RWPE2 (cell line): ENCODE data around the gene SLC1A2.

Experiments used
- ATAC-seq: fragments of 200-7000 bp; cut with Tn5 transposase; 3 replicates; pipeline ENCODE4 v1.9.1; 2021; ENCODE audit warnings: low read depth
- DNase-seq: peaks from one replicate; pipeline ENCODE4 v3.0.0-alpha.2; 2020; ENCODE audit warnings: low spot score
- H3K27ac ChIP-seq: fragments of 450-650 bp; 2 replicates; pipeline ENCODE4 v1.5.1; 2017; ENCODE audit warnings: mild to moderate bottlenecking; ENCODE audit not compliant: poor library complexity, severe bottlenecking
- H3K27me3 ChIP-seq: fragments of 250-450 bp; sonication (Bioruptor Pico); 2 replicates; pipeline ENCODE4 v1.5.1; 2021; ENCODE audit warnings: mild to moderate bottlenecking, moderate library complexity; ENCODE audit not compliant: insufficient read depth, poor library complexity, severe bottlenecking
- H3K36me3 ChIP-seq: fragments of 250-450 bp; sonication (Bioruptor Pico); 2 replicates; pipeline ENCODE4 v1.5.1; 2020; ENCODE audit warnings: low read depth, mild to moderate bottlenecking, moderate library complexity
- H3K4me1 ChIP-seq: fragments of 250-450 bp; sonication (Bioruptor Pico); 2 replicates; pipeline ENCODE4 v1.5.1; 2021; ENCODE audit warnings: mild to moderate bottlenecking, moderate library complexity; ENCODE audit not compliant: insufficient read depth, poor library complexity, severe bottlenecking
- H3K4me3 ChIP-seq: fragments of 250-450 bp; sonication (Bioruptor Pico); 2 replicates; pipeline ENCODE4 v1.5.1; 2021; ENCODE audit warnings: mild to moderate bottlenecking, moderate library complexity; ENCODE audit not compliant: severe bottlenecking
- H3K9me3 ChIP-seq: fragments of 250-450 bp; sonication (Bioruptor Pico); 2 replicates; pipeline ENCODE4 v1.5.1; 2021; ENCODE audit warnings: mild to moderate bottlenecking, moderate library complexity; ENCODE audit not compliant: severe bottlenecking
- TF ChIP-seq, protein P1 (sequence below): fragments of 450-650 bp; IDR thresholded peaks from one replicate; pipeline ENCODE4 v1.5.1; 2017; ENCODE audit warnings: mild to moderate bottlenecking, moderate library complexity; ENCODE audit not compliant: poor library complexity, severe bottlenecking

Gene SLC1A2

DNA sequence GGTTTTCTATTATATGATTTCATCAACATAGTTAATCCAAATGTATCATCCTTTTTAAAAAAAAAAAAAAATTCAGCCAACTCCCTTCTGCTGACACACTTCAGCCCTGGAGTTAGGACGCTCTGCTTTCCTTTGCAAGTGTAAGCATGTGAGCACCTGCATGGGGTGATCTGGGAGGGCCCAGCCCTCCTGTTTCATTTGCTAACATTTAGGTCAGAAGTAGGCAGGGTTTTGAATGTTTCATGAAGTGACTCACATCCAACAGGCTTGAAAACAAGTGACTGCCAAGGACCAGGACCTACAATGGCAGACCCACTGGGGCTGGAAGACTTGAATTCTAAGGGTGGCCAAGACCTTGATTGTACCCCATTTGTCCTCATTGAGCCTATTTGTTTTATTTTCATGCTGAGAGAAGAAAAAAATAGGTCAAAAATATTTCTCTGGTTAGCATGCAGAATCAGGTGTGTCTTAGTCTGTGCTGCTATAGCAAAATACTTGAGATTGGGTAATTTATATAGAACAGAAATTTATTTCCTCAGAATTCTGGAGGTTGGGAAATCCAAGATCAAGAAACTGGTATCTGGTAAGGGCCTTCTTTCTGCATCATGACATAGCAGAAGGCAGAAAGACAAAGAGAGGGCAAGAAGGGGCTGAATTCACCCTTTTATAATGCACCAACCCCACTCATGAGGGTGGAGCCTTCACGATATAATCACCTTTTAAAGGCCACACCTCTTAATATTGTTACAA is 142.8 kb downstream of the SLC1A2 start:
- peak; percentile 100 for ATAC-seq
- no peaks in the 10 kb centered on the region for H3K27me3 ChIP-seq
- H3K4me1 ChIP-seq, result peaks cover 18% of the 10 kb centered on the region
- no peaks in the 10 kb centered on the region for H3K36me3 ChIP-seq
- H3K4me3 ChIP-seq, result no peak overlapping the region
- TF ChIP-seq, protein P1, sequence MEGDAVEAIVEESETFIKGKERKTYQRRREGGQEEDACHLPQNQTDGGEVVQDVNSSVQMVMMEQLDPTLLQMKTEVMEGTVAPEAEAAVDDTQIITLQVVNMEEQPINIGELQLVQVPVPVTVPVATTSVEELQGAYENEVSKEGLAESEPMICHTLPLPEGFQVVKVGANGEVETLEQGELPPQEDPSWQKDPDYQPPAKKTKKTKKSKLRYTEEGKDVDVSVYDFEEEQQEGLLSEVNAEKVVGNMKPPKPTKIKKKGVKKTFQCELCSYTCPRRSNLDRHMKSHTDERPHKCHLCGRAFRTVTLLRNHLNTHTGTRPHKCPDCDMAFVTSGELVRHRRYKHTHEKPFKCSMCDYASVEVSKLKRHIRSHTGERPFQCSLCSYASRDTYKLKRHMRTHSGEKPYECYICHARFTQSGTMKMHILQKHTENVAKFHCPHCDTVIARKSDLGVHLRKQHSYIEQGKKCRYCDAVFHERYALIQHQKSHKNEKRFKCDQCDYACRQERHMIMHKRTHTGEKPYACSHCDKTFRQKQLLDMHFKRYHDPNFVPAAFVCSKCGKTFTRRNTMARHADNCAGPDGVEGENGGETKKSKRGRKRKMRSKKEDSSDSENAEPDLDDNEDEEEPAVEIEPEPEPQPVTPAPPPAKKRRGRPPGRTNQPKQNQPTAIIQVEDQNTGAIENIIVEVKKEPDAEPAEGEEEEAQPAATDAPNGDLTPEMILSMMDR, result no peak
- peak; percentile 81 for DNase-seq
- H3K27ac ChIP-seq, result peak overlapping the region; percentile 44
- no peaks in the 10 kb centered on the region for H3K9me3 ChIP-seq

DNA sequence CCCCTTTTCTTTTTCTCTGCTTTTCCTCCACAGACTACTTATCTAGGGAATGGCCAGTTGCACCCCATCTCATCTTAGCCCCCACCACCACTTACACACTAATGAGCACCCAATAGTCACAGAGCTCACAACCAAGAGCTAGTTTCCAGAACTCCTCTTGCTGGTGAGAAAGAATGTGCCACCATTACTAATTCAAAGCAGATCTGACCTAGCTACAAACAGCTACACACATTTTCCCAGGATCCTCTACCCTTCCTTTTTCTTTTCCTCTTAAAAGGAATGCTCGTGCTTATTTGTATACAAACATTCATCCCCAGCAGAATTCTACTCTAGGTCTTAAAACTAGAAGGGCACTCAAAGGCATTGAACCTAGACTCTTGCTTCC is 143.6 kb downstream of the SLC1A2 start:
- TF ChIP-seq, protein P1, result no peak
- Histone ChIP-seq H3K27ac (peak overlapping the region; percentile 44), H3K9me3 (no peaks in the 10 kb centered on the region), H3K27me3 (no peaks in the 10 kb centered on the region), H3K4me3 (no peak overlapping the region), H3K4me1 (peaks cover 18% of the 10 kb centered on the region), H3K36me3 (no peaks in the 10 kb centered on the region)
- DNase-seq (no peak), ATAC-seq (no peak)

DNA sequence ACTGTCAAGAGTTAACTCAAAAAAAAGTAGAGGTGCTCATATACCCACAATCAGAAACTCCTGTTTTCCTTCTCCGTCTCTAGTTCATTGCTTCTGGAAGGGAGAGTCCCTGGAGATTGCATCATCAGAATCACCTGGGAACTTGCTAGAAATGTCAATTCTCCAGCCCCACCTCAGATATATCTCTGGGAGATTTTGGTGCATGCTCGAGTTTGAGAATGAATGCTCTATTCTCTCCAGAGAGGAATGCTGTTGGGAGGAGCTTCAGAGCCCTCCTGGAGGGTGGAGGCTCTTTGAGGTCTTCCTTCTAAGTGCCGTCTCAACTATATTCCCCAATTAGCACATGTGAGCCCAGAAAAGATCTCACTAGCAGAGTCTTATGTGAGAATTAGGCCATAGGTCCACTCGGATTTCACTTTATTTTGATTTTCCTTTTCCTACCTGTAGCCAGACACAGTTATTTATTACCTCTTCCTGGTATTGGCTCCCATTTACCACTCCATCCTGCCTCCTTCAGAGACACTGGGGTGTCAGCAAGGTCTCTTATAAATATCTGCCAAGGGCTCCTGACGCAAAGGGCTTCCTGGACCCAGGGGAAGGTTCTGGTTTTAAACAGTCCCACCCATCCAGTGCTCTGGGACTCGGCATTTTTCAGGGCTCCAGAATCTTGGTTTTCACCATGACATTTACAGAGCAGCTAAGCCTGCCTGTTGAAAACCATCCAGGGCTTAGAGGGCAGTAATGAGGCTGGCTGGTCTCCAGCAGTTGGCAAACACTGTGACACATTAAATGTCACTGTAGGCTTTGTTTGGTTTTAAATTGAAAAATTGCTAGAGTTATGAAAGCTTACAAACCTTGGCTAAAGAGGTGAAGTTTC is 144.2 kb downstream of the SLC1A2 start:
- Histone ChIP-seq H3K4me3 (no peak overlapping the region), H3K4me1 (peaks cover 18% of the 10 kb centered on the region), H3K27ac (peak overlapping the region; percentile 44), H3K9me3 (no peaks in the 10 kb centered on the region), H3K27me3 (no peaks in the 10 kb centered on the region), H3K36me3 (no peaks in the 10 kb centered on the region)
- DNase-seq (no peak), ATAC-seq (no peak)
- TF ChIP-seq, protein P1, result peak; percentile 11

DNA sequence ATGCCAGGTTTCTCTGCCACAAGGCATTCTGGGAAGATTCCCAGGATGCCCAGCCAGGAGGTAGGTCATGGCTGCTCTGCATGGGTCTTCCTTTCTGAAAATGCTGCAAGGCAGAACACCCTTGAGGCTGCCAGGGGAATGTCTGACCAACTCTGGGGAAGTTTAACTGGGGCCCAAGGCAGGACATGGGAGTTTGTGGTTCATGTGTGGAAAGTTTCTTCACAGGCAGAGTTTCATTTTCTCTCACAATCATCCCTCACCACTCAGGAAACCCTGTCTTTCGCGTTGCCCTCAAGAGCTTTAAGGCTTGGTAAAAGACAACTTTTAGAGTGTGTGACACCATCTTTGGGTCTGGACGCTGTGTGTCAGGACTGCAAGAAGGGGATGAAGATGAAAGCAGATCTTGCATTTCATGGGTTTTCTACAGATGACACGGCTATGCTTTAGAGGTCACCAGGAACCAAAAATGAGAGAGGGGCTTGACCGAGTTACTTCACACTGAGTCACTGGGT is 146.9 kb downstream of the SLC1A2 start:
- Histone ChIP-seq H3K27me3 (no peaks in the 10 kb centered on the region), H3K4me1 (peaks cover 18% of the 10 kb centered on the region), H3K4me3 (no peak overlapping the region), H3K27ac (no peak overlapping the region), H3K36me3 (no peaks in the 10 kb centered on the region), H3K9me3 (no peaks in the 10 kb centered on the region)
- ATAC-seq, result no peak
- no peak for DNase-seq
- TF ChIP-seq, protein P1, result no peak
